GM13976 (cell line): ENCODE data around the gene ORMDL3.
A peak's percentile ranks its signal among the peaks of the same experiment; 100 is the strongest.

Experiments
- DNase-seq: peaks from one replicate; pipeline ENCODE4 v3.0.0; 2012; ENCODE audit warnings: low spot score
- in situ Hi-C: fragments of 300-500 bp; cut with MboI; formaldehyde crosslinking; loops from one replicate; pipeline ENCODE4 v1.12.0; 2022; ENCODE audit warnings: low sequenced_read_pairs, mixed read lengths, inconsistent platforms; ENCODE audit not compliant: unreplicated experiment
- TF ChIP-seq, protein P1 (sequence below): IDR thresholded peaks from 2 replicates; pipeline ENCODE4 v1.5.1; 2012; ENCODE audit warnings: borderline replicate concordance, mild to moderate bottlenecking; ENCODE audit not compliant: insufficient read depth; ENCODE audit errors: extremely low read depth, missing control alignments, control extremely low read depth

Gene ORMDL3

GRCh38 chr17:39943702-39944392 lies 16.4 kb upstream of the ORMDL3 start:
- TF ChIP-seq, protein P1, sequence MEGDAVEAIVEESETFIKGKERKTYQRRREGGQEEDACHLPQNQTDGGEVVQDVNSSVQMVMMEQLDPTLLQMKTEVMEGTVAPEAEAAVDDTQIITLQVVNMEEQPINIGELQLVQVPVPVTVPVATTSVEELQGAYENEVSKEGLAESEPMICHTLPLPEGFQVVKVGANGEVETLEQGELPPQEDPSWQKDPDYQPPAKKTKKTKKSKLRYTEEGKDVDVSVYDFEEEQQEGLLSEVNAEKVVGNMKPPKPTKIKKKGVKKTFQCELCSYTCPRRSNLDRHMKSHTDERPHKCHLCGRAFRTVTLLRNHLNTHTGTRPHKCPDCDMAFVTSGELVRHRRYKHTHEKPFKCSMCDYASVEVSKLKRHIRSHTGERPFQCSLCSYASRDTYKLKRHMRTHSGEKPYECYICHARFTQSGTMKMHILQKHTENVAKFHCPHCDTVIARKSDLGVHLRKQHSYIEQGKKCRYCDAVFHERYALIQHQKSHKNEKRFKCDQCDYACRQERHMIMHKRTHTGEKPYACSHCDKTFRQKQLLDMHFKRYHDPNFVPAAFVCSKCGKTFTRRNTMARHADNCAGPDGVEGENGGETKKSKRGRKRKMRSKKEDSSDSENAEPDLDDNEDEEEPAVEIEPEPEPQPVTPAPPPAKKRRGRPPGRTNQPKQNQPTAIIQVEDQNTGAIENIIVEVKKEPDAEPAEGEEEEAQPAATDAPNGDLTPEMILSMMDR, result no peak
- in situ Hi-C loops, result no loop called here
- no peak for DNase-seq

GRCh38 chr17:39939588-39940419 lies 12.4 kb upstream of the ORMDL3 start:
- in situ Hi-C loops, result no loop called here
- TF ChIP-seq, protein P1, result peak; percentile 32
- peak; percentile 66 for DNase-seq

DNA sequence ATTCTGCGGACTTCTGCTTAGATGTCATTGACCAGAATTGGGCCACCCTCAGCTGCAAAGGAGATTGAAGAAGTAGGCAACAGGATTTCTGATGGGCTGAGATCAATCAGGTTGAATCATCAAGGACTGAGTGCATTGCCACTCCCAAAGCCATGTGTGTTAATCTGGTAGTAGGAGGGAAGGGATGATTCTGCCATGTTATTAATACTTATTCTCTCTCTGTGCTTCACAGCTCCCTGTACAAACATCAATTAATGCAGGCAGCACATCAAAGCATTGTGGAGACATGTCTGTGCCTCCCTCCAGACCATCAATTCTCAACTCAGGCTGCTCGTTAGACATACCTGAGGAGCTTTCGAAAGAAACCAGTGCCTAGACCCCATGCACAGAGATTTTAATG lies 11.7 kb upstream of the ORMDL3 start:
- TF ChIP-seq, protein P1, result no peak
- in situ Hi-C loops, result no loop called here
- no peak for DNase-seq

- in situ Hi-C loops, result no loop called here
- TF ChIP-seq, protein P1, result no peak
- peak; percentile 51 for DNase-seq
Measured at GRCh38 chr17:39938140-39938869, 10.9 kb upstream of the ORMDL3 start.

DNA sequence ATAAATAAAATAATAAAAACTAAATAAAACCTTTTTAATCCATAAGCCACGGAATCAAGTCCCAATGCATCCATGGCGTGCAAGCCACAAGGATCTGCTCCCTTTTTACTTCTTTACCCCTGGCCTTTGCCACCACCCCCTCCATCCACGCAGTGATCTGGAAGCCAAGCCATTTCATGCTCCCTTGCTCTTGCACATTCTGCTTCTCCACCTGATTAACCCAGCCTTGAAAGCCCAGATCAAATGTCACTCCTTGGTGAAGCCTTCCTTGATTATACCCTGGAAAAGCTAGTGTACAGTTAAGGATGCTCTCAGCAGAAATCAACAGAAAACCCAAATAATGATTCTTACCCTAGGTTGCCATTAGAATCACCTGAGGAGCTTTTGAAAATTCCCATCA lies 10.0 kb upstream of the ORMDL3 start:
- no peak for DNase-seq
- TF ChIP-seq, protein P1, result no peak
- in situ Hi-C loops, result no loop called here

DNA sequence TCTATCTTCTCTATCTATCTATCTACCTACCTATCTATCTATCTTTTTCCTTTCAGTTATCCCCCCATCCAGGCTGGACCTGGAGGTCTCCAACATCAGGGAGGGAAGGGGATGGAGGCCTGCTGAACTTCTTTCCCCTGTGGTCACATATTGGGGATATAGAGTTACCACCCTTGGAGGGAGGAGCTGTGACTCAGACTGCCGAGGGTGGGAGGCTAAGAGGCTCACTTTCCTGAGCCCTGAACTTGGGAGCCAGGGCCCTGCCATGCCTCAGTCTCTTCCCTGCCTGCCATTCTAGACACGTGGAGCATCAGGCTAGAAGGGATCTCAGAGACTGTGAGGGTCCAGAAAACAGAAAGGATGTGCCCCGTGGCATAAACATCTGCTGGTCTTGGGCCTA lies 8.5 kb upstream of the ORMDL3 start:
- in situ Hi-C loops, result no loop called here
- TF ChIP-seq, protein P1, result no peak
- DNase-seq, result no peak
